Stimulated activated CD8-positive, alpha-beta memory T cell treated with anti-CD3 and anti-CD28 coated beads, Interleukin-15, amount 100 ng/mL, for 1 hour (primary cell): ENCODE results near the gene PAX5.

ENCODE experiments used
- DNase-seq: peaks from one replicate; pipeline ENCODE4 v3.0.0-alpha.2; 2020; ENCODE audit warnings: low read depth

PAX5 gene

GRCh38 chr9:36961051-36961450 is 73.0 kb downstream of the PAX5 start:
- no peak for DNase-seq

GRCh38 chr9:36960575-36960955 is 73.5 kb downstream of the PAX5 start:
- no peak for DNase-seq

- DNase-seq: no peak
Observed at GRCh38 chr9:36959681-36960574, 74.1 kb downstream of the PAX5 start.

- no peak for DNase-seq
Observed at GRCh38 chr9:36956908-36957307, 77.2 kb downstream of the PAX5 start.

GRCh38 chr9:36950389-36950788 is 83.7 kb downstream of the PAX5 start:
- DNase-seq: no peak

- DNase-seq: no peak
Observed at GRCh38 chr9:36949466-36949865, 84.6 kb downstream of the PAX5 start.

GRCh38 chr9:36948051-36948450 is 86.0 kb downstream of the PAX5 start:
- no peak for DNase-seq

GRCh38 chr9:36946653-36947052 is 87.4 kb downstream of the PAX5 start:
- DNase-seq: no peak

- DNase-seq: no peak
Observed at GRCh38 chr9:36945999-36946398, 88.1 kb downstream of the PAX5 start.

- no peak for DNase-seq
Observed at GRCh38 chr9:36942891-36943290, 91.2 kb downstream of the PAX5 start.

GRCh38 chr9:36941441-36941840 is 92.6 kb downstream of the PAX5 start:
- no peak for DNase-seq

GRCh38 chr9:36940881-36941280 is 93.2 kb downstream of the PAX5 start:
- no peak for DNase-seq

GRCh38 chr9:36940500-36940853 is 93.6 kb downstream of the PAX5 start:
- no peak for DNase-seq

GRCh38 chr9:36939655-36940499 is 94.2 kb downstream of the PAX5 start:
- DNase-seq: no peak

- DNase-seq: no peak
Observed at GRCh38 chr9:36939214-36939613, 94.9 kb downstream of the PAX5 start.

GRCh38 chr9:36938617-36939016 is 95.5 kb downstream of the PAX5 start:
- no peak for DNase-seq

- no peak for DNase-seq
Observed at GRCh38 chr9:36937951-36938350, 96.1 kb downstream of the PAX5 start.

GRCh38 chr9:36937346-36937745 is 96.7 kb downstream of the PAX5 start:
- no peak for DNase-seq

GRCh38 chr9:36936498-36936831 is 97.6 kb downstream of the PAX5 start:
- no peak for DNase-seq

GRCh38 chr9:36935768-36936497 is 98.1 kb downstream of the PAX5 start:
- no peak for DNase-seq

GRCh38 chr9:36935332-36935731 is 98.7 kb downstream of the PAX5 start:
- DNase-seq: no peak

- DNase-seq: no peak
Observed at GRCh38 chr9:36934478-36935065, 99.5 kb downstream of the PAX5 start.
